K562 (cell line): ENCODE data around the gene USP32. TPM values are rescaled to one million over a fixed set of nuclear protein-coding genes. Genes with fewer than 3 reads are reported as not detected.
A peak's percentile ranks its signal among the peaks of the same experiment; 100 is the strongest.

Experiments used
- BDP1 ChIP-seq: IDR thresholded peaks from 3 replicates; pipeline ENCODE4 v1.6.1; 2011; ENCODE audit not compliant: insufficient read length, insufficient read depth
- FOXK1 ChIP-seq: sonication (generic); formaldehyde crosslinking; IDR thresholded peaks from 2 replicates; pipeline ENCODE4 v1.8.0; 2022; ENCODE audit warnings: missing genetic modification reagents, mild to moderate bottlenecking, borderline replicate concordance
- GABPB1 ChIP-seq: sonication (generic); formaldehyde crosslinking; IDR thresholded peaks from 2 replicates; pipeline ENCODE4 v1.8.0; 2022; ENCODE audit warnings: mild to moderate bottlenecking, missing genetic modification reagents
- GTF2A2 ChIP-seq: IDR thresholded peaks from 2 replicates; pipeline ENCODE4 v1.6.1; 2016; ENCODE audit warnings: mild to moderate bottlenecking, missing genetic modification characterization, missing compliant biosample characterization
- LEF1 ChIP-seq: fragments of 450-650 bp; IDR thresholded peaks from 2 replicates; pipeline ENCODE4 v1.6.1; 2016; ENCODE audit warnings: mild to moderate bottlenecking
- NBN ChIP-seq: fragments of 450-650 bp; IDR thresholded peaks from 2 replicates; pipeline ENCODE4 v1.6.1; 2016; ENCODE audit warnings: low read depth, mild to moderate bottlenecking
- NFATC3 ChIP-seq: fragments of 450-650 bp; IDR thresholded peaks from 2 replicates; pipeline ENCODE4 v1.6.1; 2017; ENCODE audit warnings: mild to moderate bottlenecking
- PCBP1 ChIP-seq: fragments of 200-400 bp; formaldehyde crosslinking; IDR thresholded peaks from 2 replicates; pipeline ENCODE4 v1.6.1; 2018; ENCODE audit warnings: mild to moderate bottlenecking, low read depth, low read length; ENCODE audit not compliant: poor library complexity, severe bottlenecking
- PHF20 ChIP-seq: fragments of 450-650 bp; IDR thresholded peaks from 2 replicates; pipeline ENCODE4 v1.6.1; 2018; ENCODE audit not compliant: partially characterized antibody
- PHF8 ChIP-seq: fragments of 200-600 bp; sonication (generic); IDR thresholded peaks from 2 replicates; pipeline ENCODE4 v1.6.1; 2012; ENCODE audit warnings: mixed run types, mild to moderate bottlenecking, inconsistent platforms, low read length, moderate library complexity, borderline replicate concordance
- SLC30A9 ChIP-seq: fragments of 250-450 bp; sonication (Bioruptor Pico); IDR thresholded peaks from 2 replicates; pipeline ENCODE4 v1.8.0; 2022; ENCODE audit warnings: mild to moderate bottlenecking, moderate library complexity
- SNIP1 ChIP-seq: fragments of 450-650 bp; IDR thresholded peaks from 2 replicates; pipeline ENCODE4 v1.7.1; 2017; ENCODE audit warnings: low read depth, mild to moderate bottlenecking
- TCF7 ChIP-seq: sonication (generic); IDR thresholded peaks from 2 replicates; pipeline ENCODE4 v1.6.1; 2016; ENCODE audit warnings: antibody characterized with exemption, borderline replicate concordance
- U2AF2 ChIP-seq: fragments of 200-400 bp; formaldehyde crosslinking; optimal IDR thresholded peaks from 2 replicates; pipeline ENCODE3; 2017; ENCODE audit warnings: low read depth, mild to moderate bottlenecking, low read length
- ZBTB33 ChIP-seq: sonication (generic); formaldehyde crosslinking; IDR thresholded peaks from 2 replicates; pipeline ENCODE4 v1.8.1; 2023; ENCODE audit warnings: mild to moderate bottlenecking, missing genetic modification reagents
- ZNF197 ChIP-seq: fragments of 200-800 bp; sonication (Bioruptor generic); IDR thresholded peaks from 2 replicates; pipeline ENCODE4 v1.6.1; 2016; ENCODE audit warnings: low read depth, missing genetic modification characterization, missing compliant biosample characterization
- ZNF398 ChIP-seq: fragments of 250-450 bp; sonication (Bioruptor Pico); IDR thresholded peaks from 2 replicates; pipeline ENCODE4 v1.8.0; 2021; ENCODE audit warnings: moderate library complexity, mild to moderate bottlenecking, inconsistent platforms
- ZNF584 ChIP-seq: fragments of 200-800 bp; sonication (Bioruptor generic); IDR thresholded peaks from 2 replicates; pipeline ENCODE4 v1.6.1; 2016; ENCODE audit warnings: low read depth, mild to moderate bottlenecking, missing genetic modification characterization, missing compliant biosample characterization
- polyA plus RNA-seq, 8 experiments: library from polyadenylated mRNA; depleted of rRNA in 4 of 8; stranded (reverse) in 5 of 8; unstranded in 3 of 8; fragments of >200 nt; fragmentation: Nextera tagmentation in 2 of 8; fragmentation: Illumina TruSeq in 1 of 8; extraction: Ambion mirVana in 2 of 8; extraction: Trizol in 1 of 8; gene quantifications; 2 replicates each; pipeline versions ENCODE4 v1.2.1 to v1.2.3, GENCODE V29; 2011 to 2014; ENCODE audit warnings: inconsistent platforms in 1 of 8, missing spikeins in 1 of 8
- total RNA-seq, 7 experiments: library from RNA; depleted of rRNA in 6 of 7; stranded (reverse); fragments of >200 nt in 6 of 7; fragmentation: Illumina TruSeq in 2 of 7; extraction: Trizol in 2 of 7; gene quantifications; 2 replicates each; pipeline versions ENCODE4 v1.2.1 to v1.2.3, GENCODE V29; 2011 to 2021; ENCODE audit warnings: low replicate concordance in 1 of 7
- TF ChIP-seq, protein P1 (sequence below): fragments of 450-650 bp; formaldehyde crosslinking; IDR thresholded peaks from 2 replicates; pipeline ENCODE4 v1.4.0; 2020; ENCODE audit warnings: mild to moderate bottlenecking, moderate library complexity
- TF ChIP-seq, protein P2 (sequence below): IDR thresholded peaks from 3 replicates; pipeline ENCODE4 v1.6.1; 2011; ENCODE audit warnings: borderline replicate concordance, mild to moderate bottlenecking, moderate library complexity; ENCODE audit not compliant: insufficient read length; ENCODE audit errors: extremely low read depth

The USP32 gene
- total and polyA plus RNA-seq, 9 of the 15 experiments (the other 6 are each of a cell fraction or from before 2014, with no cell fraction given): 18.0 to 69.3 (median 47.1) TPM

GRCh38 chr17:60139438-60140285 is 252.3 kb downstream of the USP32 start (continued):
- no peak for TF ChIP-seq ZNF398
- TF ChIP-seq SNIP1: no peak
- TF ChIP-seq BDP1: no peak
- TF ChIP-seq, protein P1, sequence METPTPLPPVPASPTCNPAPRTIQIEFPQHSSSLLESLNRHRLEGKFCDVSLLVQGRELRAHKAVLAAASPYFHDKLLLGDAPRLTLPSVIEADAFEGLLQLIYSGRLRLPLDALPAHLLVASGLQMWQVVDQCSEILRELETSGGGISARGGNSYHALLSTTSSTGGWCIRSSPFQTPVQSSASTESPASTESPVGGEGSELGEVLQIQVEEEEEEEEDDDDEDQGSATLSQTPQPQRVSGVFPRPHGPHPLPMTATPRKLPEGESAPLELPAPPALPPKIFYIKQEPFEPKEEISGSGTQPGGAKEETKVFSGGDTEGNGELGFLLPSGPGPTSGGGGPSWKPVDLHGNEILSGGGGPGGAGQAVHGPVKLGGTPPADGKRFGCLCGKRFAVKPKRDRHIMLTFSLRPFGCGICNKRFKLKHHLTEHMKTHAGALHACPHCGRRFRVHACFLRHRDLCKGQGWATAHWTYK (CRISPR knock-in tag): peak; percentile 66; the same call in 1 of the 2 replicates
- 0 out of 2 replicates have a peak, but pooled peaks have one; percentile 55 for TF ChIP-seq ZNF197 (CRISPR knock-in tag)
- TF ChIP-seq GTF2A2 (tag): no peak
- peak; percentile 42 for TF ChIP-seq PCBP1
- TF ChIP-seq PHF8: no peak
- no peak for TF ChIP-seq SLC30A9 (CRISPR knock-in tag)
- TF ChIP-seq NFATC3: no peak
- TF ChIP-seq FOXK1 (CRISPR knock-in tag): peak; percentile 93
- 0 out of 2 replicates have a peak, but pooled peaks have one; percentile 45 for TF ChIP-seq ZNF584 (CRISPR knock-in tag)
- no peak for TF ChIP-seq U2AF2
- TF ChIP-seq, protein P2, sequence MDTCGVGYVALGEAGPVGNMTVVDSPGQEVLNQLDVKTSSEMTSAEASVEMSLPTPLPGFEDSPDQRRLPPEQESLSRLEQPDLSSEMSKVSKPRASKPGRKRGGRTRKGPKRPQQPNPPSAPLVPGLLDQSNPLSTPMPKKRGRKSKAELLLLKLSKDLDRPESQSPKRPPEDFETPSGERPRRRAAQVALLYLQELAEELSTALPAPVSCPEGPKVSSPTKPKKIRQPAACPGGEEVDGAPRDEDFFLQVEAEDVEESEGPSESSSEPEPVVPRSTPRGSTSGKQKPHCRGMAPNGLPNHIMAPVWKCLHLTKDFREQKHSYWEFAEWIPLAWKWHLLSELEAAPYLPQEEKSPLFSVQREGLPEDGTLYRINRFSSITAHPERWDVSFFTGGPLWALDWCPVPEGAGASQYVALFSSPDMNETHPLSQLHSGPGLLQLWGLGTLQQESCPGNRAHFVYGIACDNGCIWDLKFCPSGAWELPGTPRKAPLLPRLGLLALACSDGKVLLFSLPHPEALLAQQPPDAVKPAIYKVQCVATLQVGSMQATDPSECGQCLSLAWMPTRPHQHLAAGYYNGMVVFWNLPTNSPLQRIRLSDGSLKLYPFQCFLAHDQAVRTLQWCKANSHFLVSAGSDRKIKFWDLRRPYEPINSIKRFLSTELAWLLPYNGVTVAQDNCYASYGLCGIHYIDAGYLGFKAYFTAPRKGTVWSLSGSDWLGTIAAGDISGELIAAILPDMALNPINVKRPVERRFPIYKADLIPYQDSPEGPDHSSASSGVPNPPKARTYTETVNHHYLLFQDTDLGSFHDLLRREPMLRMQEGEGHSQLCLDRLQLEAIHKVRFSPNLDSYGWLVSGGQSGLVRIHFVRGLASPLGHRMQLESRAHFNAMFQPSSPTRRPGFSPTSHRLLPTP: no peak
- no peak for TF ChIP-seq PHF20
- no peak for TF ChIP-seq LEF1
- no peak for TF ChIP-seq NBN
- TF ChIP-seq ZBTB33 (CRISPR knock-in tag): peak; percentile 83
- TF ChIP-seq GABPB1 (CRISPR knock-in tag): peak; percentile 88
- TF ChIP-seq TCF7: no peak
